ENCODE results near the gene ATP2B2.

ATP2B2 gene

GRCh38 chr3:10338164-10338470, 167.3 kb downstream of the ATP2B2 start:
- no peaks in the 10 kb centered on the region for H3K9me3 ChIP-seq (ENCODE audit: control insufficient read depth, low read length)
- H3K4me3 ChIP-seq (ENCODE audit: low read length): no peak overlapping the region
- no peaks in the 10 kb centered on the region for H3K36me3 ChIP-seq (ENCODE audit: control insufficient read depth, insufficient read depth, low read length)
- no peaks in the 10 kb centered on the region for H3K4me1 ChIP-seq (ENCODE audit: control insufficient read depth, insufficient read depth, low read length)
- no peaks in the 10 kb centered on the region for H3K27me3 ChIP-seq (ENCODE audit: control insufficient read depth, insufficient read depth, low read length)
- no peak overlapping the region for H3K9ac ChIP-seq (ENCODE audit: low read length)

- Histone ChIP-seq H3K27me3 (ENCODE audit: control insufficient read depth, insufficient read depth, low read length) (no peaks in the 10 kb centered on the region), H3K4me1 (ENCODE audit: control insufficient read depth, insufficient read depth, low read length) (no peaks in the 10 kb centered on the region), H3K36me3 (ENCODE audit: control insufficient read depth, insufficient read depth, low read length) (no peaks in the 10 kb centered on the region), H3K4me3 (ENCODE audit: low read length) (no peak overlapping the region), H3K9ac (ENCODE audit: low read length) (no peak overlapping the region), H3K9me3 (ENCODE audit: control insufficient read depth, low read length) (no peaks in the 10 kb centered on the region)
Measured at GRCh38 chr3:10337323-10338163, 167.8 kb downstream of the ATP2B2 start.

- Histone ChIP-seq H3K9ac (ENCODE audit: low read length) (no peak overlapping the region), H3K36me3 (ENCODE audit: control insufficient read depth, insufficient read depth, low read length) (no peaks in the 10 kb centered on the region), H3K27me3 (ENCODE audit: control insufficient read depth, insufficient read depth, low read length) (no peaks in the 10 kb centered on the region), H3K4me3 (ENCODE audit: low read length) (no peak overlapping the region), H3K4me1 (ENCODE audit: control insufficient read depth, insufficient read depth, low read length) (no peaks in the 10 kb centered on the region), H3K9me3 (ENCODE audit: control insufficient read depth, low read length) (no peaks in the 10 kb centered on the region)
Measured at GRCh38 chr3:10336761-10337160, 168.6 kb downstream of the ATP2B2 start.

DNA sequence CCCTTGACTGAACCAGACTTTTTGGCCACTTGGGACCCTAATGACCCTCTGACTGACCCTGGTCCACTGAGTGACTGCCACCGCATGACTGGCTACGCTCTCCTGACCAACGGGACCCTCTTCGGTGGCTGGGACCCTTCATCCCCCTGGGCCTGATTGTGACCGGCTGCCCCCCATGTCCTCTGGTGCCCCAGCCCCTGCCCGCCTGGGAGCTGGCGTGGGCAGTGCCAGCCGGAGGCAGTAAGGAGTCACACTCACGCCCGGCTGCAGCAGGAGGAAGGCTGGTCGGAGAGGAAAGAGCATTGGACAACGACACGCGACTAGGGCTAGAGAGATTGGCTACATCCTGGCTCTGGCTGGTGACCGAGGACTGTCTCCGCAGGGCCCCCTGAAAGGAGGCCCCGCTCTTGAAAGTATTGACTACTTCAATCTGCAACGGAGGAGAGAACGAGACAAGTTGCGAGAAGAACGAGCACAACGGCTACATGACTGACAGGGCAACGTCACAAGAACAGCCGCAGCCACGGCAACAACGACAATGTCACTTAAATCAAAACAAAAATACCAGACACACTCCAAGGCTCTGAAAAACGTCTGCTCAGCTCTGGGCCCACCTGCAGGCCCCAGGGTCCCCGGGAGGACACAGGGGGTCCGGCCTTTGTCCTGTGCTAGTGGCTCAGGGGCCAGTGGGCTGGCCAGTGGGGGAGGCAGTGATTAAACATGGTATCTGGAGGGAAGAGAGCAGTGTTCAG, 169.3 kb downstream of the ATP2B2 start:
- Histone ChIP-seq H3K4me1 (ENCODE audit: control insufficient read depth, insufficient read depth, low read length) (no peaks in the 10 kb centered on the region), H3K36me3 (ENCODE audit: control insufficient read depth, insufficient read depth, low read length) (no peaks in the 10 kb centered on the region), H3K4me3 (ENCODE audit: low read length) (no peak overlapping the region)

GRCh38 chr3:10335190-10335738, 170.1 kb downstream of the ATP2B2 start:
- no peak overlapping the region for H3K9ac ChIP-seq (ENCODE audit: low read length)
- H3K27me3 ChIP-seq (ENCODE audit: control insufficient read depth, insufficient read depth, low read length): peaks cover 4% of the 10 kb centered on the region
- H3K4me3 ChIP-seq (ENCODE audit: low read length): no peak overlapping the region
- H3K4me1 ChIP-seq (ENCODE audit: control insufficient read depth, insufficient read depth, low read length): no peaks in the 10 kb centered on the region
- H3K9me3 ChIP-seq (ENCODE audit: control insufficient read depth, low read length): no peaks in the 10 kb centered on the region
- no peaks in the 10 kb centered on the region for H3K36me3 ChIP-seq (ENCODE audit: control insufficient read depth, insufficient read depth, low read length)

More for the DNA sequence above, 169.3 kb downstream of the ATP2B2 start:
- Histone ChIP-seq H3K9ac (ENCODE audit: low read length) (no peak overlapping the region), H3K9me3 (ENCODE audit: control insufficient read depth, low read length) (no peaks in the 10 kb centered on the region), H3K27me3 (ENCODE audit: control insufficient read depth, insufficient read depth, low read length) (no peaks in the 10 kb centered on the region)

- Histone ChIP-seq H3K4me3 (ENCODE audit: low read length) (no peak overlapping the region), H3K9me3 (ENCODE audit: control insufficient read depth, low read length) (no peaks in the 10 kb centered on the region), H3K9ac (ENCODE audit: low read length) (no peak overlapping the region), H3K36me3 (ENCODE audit: control insufficient read depth, insufficient read depth, low read length) (no peaks in the 10 kb centered on the region), H3K27me3 (ENCODE audit: control insufficient read depth, insufficient read depth, low read length) (peaks cover 10% of the 10 kb centered on the region), H3K4me1 (ENCODE audit: control insufficient read depth, insufficient read depth, low read length) (no peaks in the 10 kb centered on the region)
Measured at GRCh38 chr3:10334459-10334858, 170.9 kb downstream of the ATP2B2 start.

DNA sequence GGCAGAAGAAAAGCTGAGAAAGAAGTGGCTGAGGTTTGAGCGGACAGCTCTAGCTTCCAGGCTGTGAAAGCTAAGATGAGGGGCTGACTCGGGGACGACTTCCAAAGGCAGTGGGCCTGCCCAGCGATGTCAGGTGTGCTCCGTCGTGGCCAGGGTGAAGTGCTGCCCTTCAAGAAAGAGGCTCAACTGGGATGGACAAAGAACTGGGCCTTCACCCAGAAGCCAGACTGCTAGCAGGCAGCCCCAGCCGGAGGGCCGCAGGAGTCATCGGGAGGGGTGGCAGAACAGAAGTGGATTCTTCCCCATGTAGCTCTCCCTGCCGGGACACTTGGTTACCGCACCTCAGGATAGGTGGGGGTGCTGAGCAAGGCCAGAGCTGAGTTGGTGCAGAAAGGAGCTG, 171.3 kb downstream of the ATP2B2 start:
- Histone ChIP-seq H3K36me3 (ENCODE audit: control insufficient read depth, insufficient read depth, low read length) (no peaks in the 10 kb centered on the region), H3K4me1 (ENCODE audit: control insufficient read depth, insufficient read depth, low read length) (no peaks in the 10 kb centered on the region), H3K4me3 (ENCODE audit: low read length) (no peak overlapping the region), H3K9me3 (ENCODE audit: control insufficient read depth, low read length) (no peaks in the 10 kb centered on the region), H3K9ac (ENCODE audit: low read length) (no peak overlapping the region), H3K27me3 (ENCODE audit: control insufficient read depth, insufficient read depth, low read length) (peaks cover 13% of the 10 kb centered on the region)

DNA sequence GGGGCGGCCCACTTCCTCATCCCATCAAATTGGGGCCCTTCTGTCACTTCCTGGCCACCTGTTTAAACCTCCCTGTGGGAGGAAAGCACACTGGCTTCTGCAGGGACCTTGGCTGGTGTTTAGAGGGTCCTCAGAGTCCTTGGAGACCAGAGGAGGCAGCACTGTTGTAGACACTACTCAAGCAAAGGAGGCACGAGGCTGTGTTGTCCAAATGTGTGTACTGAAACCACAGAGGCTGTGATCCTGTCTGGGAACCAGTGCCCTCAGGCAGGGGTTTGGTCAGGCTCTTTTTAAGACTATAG, 172.1 kb downstream of the ATP2B2 start:
- Histone ChIP-seq H3K4me1 (ENCODE audit: control insufficient read depth, insufficient read depth, low read length) (no peaks in the 10 kb centered on the region), H3K9me3 (ENCODE audit: control insufficient read depth, low read length) (no peaks in the 10 kb centered on the region), H3K36me3 (ENCODE audit: control insufficient read depth, insufficient read depth, low read length) (no peaks in the 10 kb centered on the region), H3K4me3 (ENCODE audit: low read length) (no peak overlapping the region), H3K9ac (ENCODE audit: low read length) (no peak overlapping the region), H3K27me3 (ENCODE audit: control insufficient read depth, insufficient read depth, low read length) (peaks cover 20% of the 10 kb centered on the region)

GRCh38 chr3:10332481-10333348, 172.7 kb downstream of the ATP2B2 start:
- Histone ChIP-seq H3K27me3 (ENCODE audit: control insufficient read depth, insufficient read depth, low read length) (peaks cover 22% of the 10 kb centered on the region), H3K9me3 (ENCODE audit: control insufficient read depth, low read length) (no peaks in the 10 kb centered on the region)

DNA sequence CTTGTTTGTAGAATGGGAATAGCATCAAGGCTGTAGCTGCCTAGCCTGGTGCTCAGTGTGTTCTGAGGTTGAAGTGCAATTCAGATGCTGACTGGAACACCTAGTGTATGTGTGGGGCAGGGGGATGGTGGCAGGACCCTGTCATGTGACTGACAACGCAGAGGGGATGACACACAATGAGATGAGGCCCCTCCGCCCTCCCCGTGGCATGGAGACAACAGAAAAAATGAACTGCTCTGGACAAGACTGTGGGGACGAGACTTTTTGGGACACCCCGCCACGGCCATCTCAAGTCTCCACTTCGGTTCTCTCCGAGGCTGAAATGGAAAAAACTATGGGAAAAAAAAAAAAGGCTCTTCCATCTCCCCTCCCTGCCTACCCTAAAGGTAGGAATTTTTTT, 174.1 kb downstream of the ATP2B2 start:
- Histone ChIP-seq H3K9me3 (ENCODE audit: control insufficient read depth, low read length) (no peaks in the 10 kb centered on the region), H3K4me1 (ENCODE audit: control insufficient read depth, insufficient read depth, low read length) (no peaks in the 10 kb centered on the region), H3K9ac (ENCODE audit: low read length) (no peak overlapping the region), H3K27me3 (ENCODE audit: control insufficient read depth, insufficient read depth, low read length) (peaks cover 24% of the 10 kb centered on the region), H3K4me3 (ENCODE audit: low read length) (no peak overlapping the region), H3K36me3 (ENCODE audit: control insufficient read depth, insufficient read depth, low read length) (no peaks in the 10 kb centered on the region)

More at GRCh38 chr3:10332481-10333348, 172.7 kb downstream of the ATP2B2 start:
- Histone ChIP-seq H3K4me3 (ENCODE audit: low read length) (no peak overlapping the region), H3K9ac (ENCODE audit: low read length) (no peak overlapping the region), H3K36me3 (ENCODE audit: control insufficient read depth, insufficient read depth, low read length) (no peaks in the 10 kb centered on the region), H3K4me1 (ENCODE audit: control insufficient read depth, insufficient read depth, low read length) (no peaks in the 10 kb centered on the region)

DNA sequence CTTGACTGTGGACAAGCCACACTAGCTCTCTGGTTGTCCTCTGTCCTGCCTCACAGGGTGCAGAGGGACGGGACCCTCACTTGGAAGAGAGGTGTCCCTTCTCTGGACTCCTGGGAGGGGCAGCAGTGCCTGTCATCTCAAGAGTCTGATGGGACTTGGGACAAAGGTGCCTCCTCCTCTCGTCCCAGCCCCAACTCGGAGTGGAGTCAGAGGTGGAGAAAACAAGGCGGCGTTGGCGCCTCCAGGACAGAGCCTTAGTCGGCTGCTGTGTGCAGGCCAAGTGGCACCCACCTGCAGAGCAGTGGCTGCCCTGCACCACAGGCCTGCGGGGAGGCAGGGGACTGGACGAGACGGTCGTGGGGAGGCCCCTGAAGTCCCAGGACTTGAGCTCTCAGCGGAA, 175.1 kb downstream of the ATP2B2 start:
- Histone ChIP-seq H3K27me3 (ENCODE audit: control insufficient read depth, insufficient read depth, low read length) (peaks cover 24% of the 10 kb centered on the region), H3K9ac (ENCODE audit: low read length) (no peak overlapping the region), H3K9me3 (ENCODE audit: control insufficient read depth, low read length) (no peaks in the 10 kb centered on the region), H3K4me1 (ENCODE audit: control insufficient read depth, insufficient read depth, low read length) (no peaks in the 10 kb centered on the region), H3K4me3 (ENCODE audit: low read length) (no peak overlapping the region), H3K36me3 (ENCODE audit: control insufficient read depth, insufficient read depth, low read length) (no peaks in the 10 kb centered on the region)
